Hepatocyte (in vitro differentiated cells): ENCODE data around the gene SHC3. TPM values are rescaled to one million over a fixed set of nuclear protein-coding genes. Genes with fewer than 3 reads are reported as not detected.

Experiments used
- DNase-seq: peaks from one replicate; pipeline ENCODE4 v3.0.0-alpha.2; 2016; ENCODE audit warnings: low spot score
- H2AFZ ChIP-seq: fragments of 200-600 bp; sonication (generic); 2 replicates; pipeline ENCODE4 v1.6.0; 2016; ENCODE audit warnings: antibody characterized with exemption, mild to moderate bottlenecking
- H3K27ac ChIP-seq: fragments of 200-600 bp; sonication (generic); 2 replicates; pipeline ENCODE4 v1.5.1; 2016; ENCODE audit warnings: mild to moderate bottlenecking
- H3K27me3 ChIP-seq: fragments of 200-600 bp; sonication (generic); 2 replicates; pipeline ENCODE4 v1.6.1; 2016
- H3K36me3 ChIP-seq: fragments of 200-600 bp; sonication (generic); replicated peaks from 2 replicates; pipeline ENCODE4 v1.5.1; 2016; ENCODE audit warnings: low read depth; ENCODE audit not compliant: insufficient read depth
- H3K4me1 ChIP-seq: fragments of 200-600 bp; sonication (generic); 2 replicates; pipeline ENCODE4 v1.5.1; 2016; ENCODE audit warnings: mild to moderate bottlenecking, moderate library complexity; ENCODE audit not compliant: insufficient read depth
- H3K4me2 ChIP-seq: fragments of 200-600 bp; sonication (generic); 2 replicates; pipeline ENCODE4 v1.6.0; 2016
- H3K4me3 ChIP-seq: fragments of 200-600 bp; sonication (generic); 2 replicates; pipeline ENCODE4 v1.5.1; 2016; ENCODE audit warnings: mild to moderate bottlenecking
- H3K79me2 ChIP-seq: fragments of 200-600 bp; sonication (generic); 2 replicates; pipeline ENCODE4 v1.6.0; 2017; ENCODE audit warnings: mild to moderate bottlenecking
- H3K9me2 ChIP-seq: fragments of 200-600 bp; sonication (generic); replicated peaks from 2 replicates; pipeline ENCODE4 v1.6.0; 2017; ENCODE audit warnings: mild to moderate bottlenecking; ENCODE audit not compliant: insufficient read depth
- H3K9me3 ChIP-seq: fragments of 200-600 bp; sonication (generic); 2 replicates; pipeline ENCODE4 v1.5.1; 2016; ENCODE audit warnings: low read depth, mild to moderate bottlenecking
- H4K20me1 ChIP-seq: fragments of 200-600 bp; sonication (generic); 2 replicates; pipeline ENCODE4 v1.6.0; 2016; ENCODE audit warnings: mild to moderate bottlenecking; ENCODE audit not compliant: insufficient read depth, poor library complexity, severe bottlenecking
- CTCF ChIP-seq: fragments of 200-600 bp; sonication (generic); IDR thresholded peaks from 2 replicates; pipeline ENCODE4 v1.5.1; 2016; ENCODE audit warnings: antibody characterized with exemption, mild to moderate bottlenecking; ENCODE audit not compliant: poor library complexity
- EZH2 ChIP-seq: fragments of 200-600 bp; sonication (generic); IDR thresholded peaks from 2 replicates; pipeline ENCODE4 v1.6.1; 2016; ENCODE audit warnings: antibody characterized with exemption, mild to moderate bottlenecking, borderline replicate concordance
- EZH2phosphoT487 ChIP-seq: fragments of 200-600 bp; sonication (generic); IDR thresholded peaks from one replicate; pipeline ENCODE4 v1.6.1; 2018; ENCODE audit warnings: antibody characterized with exemption, mild to moderate bottlenecking, low read depth, moderate library complexity; ENCODE audit not compliant: unreplicated experiment, severe bottlenecking
- WGBS: methylation state at CpG from one replicate; pipeline ENCODE4 v1.1.6; 2016; ENCODE audit warnings: low lambda C conversion rate; ENCODE audit errors: missing lambda C conversion rate; 5-methylcytosine and 5-hydroxymethylcytosine counted together
- polyA plus RNA-seq: library from polyadenylated mRNA; unstranded; fragments of >200 nt; fragmentation: Nextera tagmentation; extraction: Ambion mirVana; gene quantifications from 2 replicates; pipeline ENCODE4 v1.2.1, GENCODE V29; 2016
- total RNA-seq: library from RNA; depleted of rRNA; stranded (reverse); fragments of >200 nt; gene quantifications from 2 replicates; pipeline ENCODE4 v1.2.3, GENCODE V29; 2014

The SHC3 gene
- total and polyA plus RNA-seq, 2 experiments from 2014 or later, result 1.5 to 1.8 TPM

- WGBS, result 89% methylated on average over 9 of the region's 9 CpGs
- DNase-seq, result no peak
- H3K36me3 ChIP-seq, result no peaks in the 10 kb centered on the region
- no peaks in the 10 kb centered on the region for H3K79me2 ChIP-seq
- TF ChIP-seq CTCF, result no peak
- TF ChIP-seq EZH2phosphoT487, result no peak
- no peak for TF ChIP-seq EZH2
- no peak overlapping the region for H3K4me2 ChIP-seq
- H3K9me2 ChIP-seq, result no peaks in the 10 kb centered on the region
- no peaks in the 10 kb centered on the region for H3K27me3 ChIP-seq
- no peak overlapping the region for H3K27ac ChIP-seq
- H4K20me1 ChIP-seq, result no peaks in the 10 kb centered on the region
- H2AFZ ChIP-seq, result no peak overlapping the region
- H3K4me1 ChIP-seq, result no peaks in the 10 kb centered on the region
- H3K9me3 ChIP-seq, result no peaks in the 10 kb centered on the region
- no peak overlapping the region for H3K4me3 ChIP-seq
Measured at GRCh38 chr9:89168901-89169813, 9.5 kb downstream of the SHC3 start.

- no peak overlapping the region for H3K4me3 ChIP-seq
- no peak for DNase-seq
- 85% methylated on average over 5 of the region's 5 CpGs for WGBS
- no peaks in the 10 kb centered on the region for H3K9me3 ChIP-seq
- no peak overlapping the region for H2AFZ ChIP-seq
- no peaks in the 10 kb centered on the region for H3K79me2 ChIP-seq
- no peak for TF ChIP-seq CTCF
- TF ChIP-seq EZH2, result no peak
- no peak for TF ChIP-seq EZH2phosphoT487
- H4K20me1 ChIP-seq, result no peaks in the 10 kb centered on the region
- H3K27ac ChIP-seq, result no peak overlapping the region
- H3K36me3 ChIP-seq, result no peaks in the 10 kb centered on the region
- no peak overlapping the region for H3K4me2 ChIP-seq
- no peaks in the 10 kb centered on the region for H3K27me3 ChIP-seq
- H3K9me2 ChIP-seq, result no peaks in the 10 kb centered on the region
- no peaks in the 10 kb centered on the region for H3K4me1 ChIP-seq
Measured at GRCh38 chr9:89167788-89168187, 10.8 kb downstream of the SHC3 start.

- H3K4me1 ChIP-seq, result no peaks in the 10 kb centered on the region
- no peak overlapping the region for H3K4me2 ChIP-seq
- no peaks in the 10 kb centered on the region for H3K79me2 ChIP-seq
- TF ChIP-seq EZH2 (no peak), CTCF (no peak), EZH2phosphoT487 (no peak)
- no peaks in the 10 kb centered on the region for H3K9me3 ChIP-seq
- H3K36me3 ChIP-seq, result no peaks in the 10 kb centered on the region
- DNase-seq, result no peak
- H3K9me2 ChIP-seq, result no peaks in the 10 kb centered on the region
- H3K27ac ChIP-seq, result no peak overlapping the region
- H4K20me1 ChIP-seq, result no peaks in the 10 kb centered on the region
- no peak overlapping the region for H3K4me3 ChIP-seq
- H3K27me3 ChIP-seq, result no peaks in the 10 kb centered on the region
- H2AFZ ChIP-seq, result no peak overlapping the region
- WGBS, result 78% methylated on average over 4 of the region's 4 CpGs
Measured at GRCh38 chr9:89166852-89167251, 11.8 kb downstream of the SHC3 start.
